ENCODE measurements around the gene MSI2.

MSI2 gene

GRCh38 chr17:57255776-57256681 is at the start of gene MSI2:
Gene MSI2, plus strand, starts transcription at chr17:57256523. Its CDS starts 220 bp downstream, at chr17:57256743.
- H3K9me2 ChIP-seq (ENCODE audit: low read depth, low read length) = no peaks in the 10 kb centered on the region
- peak within 1 kb of the TSS; percentile 21 for H2AFZ ChIP-seq (ENCODE audit: low read length)
- H3K9ac ChIP-seq (ENCODE audit: low read length) = peak within 1 kb of the TSS; percentile 97
- H3K4me1 ChIP-seq (ENCODE audit: insufficient read depth, low read length, severe bottlenecking) = peaks cover 30% of the 10 kb centered on the region
- peak within 1 kb of the TSS; percentile 91 for H3K27ac ChIP-seq (ENCODE audit: low read depth, low read length, poor library complexity, severe bottlenecking)
- H3K36me3 ChIP-seq (ENCODE audit: insufficient read depth, low read length) = peaks cover 43% of the 10 kb centered on the region
- H3K79me2 ChIP-seq (ENCODE audit: insufficient read depth, low read length) = peaks cover 42% of the 10 kb centered on the region
- no peaks in the 10 kb centered on the region for H4K20me1 ChIP-seq (ENCODE audit: insufficient read depth, low read length)
- H3F3A ChIP-seq (ENCODE audit: insufficient read depth, low read length) = no peaks in the 10 kb centered on the region
- H3K4me2 ChIP-seq (ENCODE audit: low read length) = peak within 1 kb of the TSS; percentile 100
- TF ChIP-seq, protein P1, sequence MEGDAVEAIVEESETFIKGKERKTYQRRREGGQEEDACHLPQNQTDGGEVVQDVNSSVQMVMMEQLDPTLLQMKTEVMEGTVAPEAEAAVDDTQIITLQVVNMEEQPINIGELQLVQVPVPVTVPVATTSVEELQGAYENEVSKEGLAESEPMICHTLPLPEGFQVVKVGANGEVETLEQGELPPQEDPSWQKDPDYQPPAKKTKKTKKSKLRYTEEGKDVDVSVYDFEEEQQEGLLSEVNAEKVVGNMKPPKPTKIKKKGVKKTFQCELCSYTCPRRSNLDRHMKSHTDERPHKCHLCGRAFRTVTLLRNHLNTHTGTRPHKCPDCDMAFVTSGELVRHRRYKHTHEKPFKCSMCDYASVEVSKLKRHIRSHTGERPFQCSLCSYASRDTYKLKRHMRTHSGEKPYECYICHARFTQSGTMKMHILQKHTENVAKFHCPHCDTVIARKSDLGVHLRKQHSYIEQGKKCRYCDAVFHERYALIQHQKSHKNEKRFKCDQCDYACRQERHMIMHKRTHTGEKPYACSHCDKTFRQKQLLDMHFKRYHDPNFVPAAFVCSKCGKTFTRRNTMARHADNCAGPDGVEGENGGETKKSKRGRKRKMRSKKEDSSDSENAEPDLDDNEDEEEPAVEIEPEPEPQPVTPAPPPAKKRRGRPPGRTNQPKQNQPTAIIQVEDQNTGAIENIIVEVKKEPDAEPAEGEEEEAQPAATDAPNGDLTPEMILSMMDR (IDR thresholded peaks at IDR 0.05; ENCODE audit: low read length) = no peak
- no peak for TF ChIP-seq EZH2 (IDR thresholded peaks at IDR 0.05; ENCODE audit: borderline replicate concordance, low read length)
- no peaks in the 10 kb centered on the region for H3K27me3 ChIP-seq (ENCODE audit: insufficient read depth, low read length)
- H3K4me3 ChIP-seq (ENCODE audit: low read depth, low read length, poor library complexity, severe bottlenecking) = peak within 1 kb of the TSS; percentile 87
- H3K9me3 ChIP-seq (ENCODE audit: low read length) = peaks cover 7% of the 10 kb centered on the region

DNA sequence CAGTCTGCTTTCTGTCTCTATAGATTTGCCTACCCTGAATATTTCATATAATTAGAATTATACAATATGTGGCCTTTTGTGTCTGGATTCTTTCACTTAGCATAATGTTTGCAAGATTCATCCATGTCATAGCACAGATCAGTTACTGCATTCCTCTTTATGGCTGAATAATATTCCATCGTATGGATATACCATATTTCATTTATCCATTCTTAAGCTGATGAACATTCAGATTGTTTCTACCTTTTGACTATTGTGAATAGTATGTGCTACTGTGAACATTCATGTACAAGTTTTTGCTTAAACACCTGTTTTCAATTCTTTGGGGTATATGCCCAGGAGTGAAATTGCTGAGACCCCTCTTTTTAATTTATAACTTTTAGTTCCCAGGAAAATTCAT is 49.4 kb upstream of the MSI2 start:
- Histone ChIP-seq H3K36me3 (ENCODE audit: insufficient read depth, low read length) (no peaks in the 10 kb centered on the region; the same call in 1 of the 2 replicates), H3K4me3 (ENCODE audit: low read depth, low read length, poor library complexity, severe bottlenecking) (no peak overlapping the region), H2AFZ (ENCODE audit: low read length) (no peak overlapping the region), H3K9me2 (ENCODE audit: low read depth, low read length) (no peaks in the 10 kb centered on the region), H3K4me1 (ENCODE audit: insufficient read depth, low read length, severe bottlenecking) (no peaks in the 10 kb centered on the region), H3K4me2 (ENCODE audit: low read length) (no peak overlapping the region), H3F3A (ENCODE audit: insufficient read depth, low read length) (no peaks in the 10 kb centered on the region), H3K79me2 (ENCODE audit: insufficient read depth, low read length) (no peaks in the 10 kb centered on the region), H3K9ac (ENCODE audit: low read length) (no peak overlapping the region), H3K27me3 (ENCODE audit: insufficient read depth, low read length) (peaks cover 4% of the 10 kb centered on the region; the same call in 1 of the 2 replicates), H3K27ac (ENCODE audit: low read depth, low read length, poor library complexity, severe bottlenecking) (no peak overlapping the region), H4K20me1 (ENCODE audit: insufficient read depth, low read length) (no peaks in the 10 kb centered on the region), H3K9me3 (ENCODE audit: low read length) (peaks cover 14% of the 10 kb centered on the region)
- no peak for TF ChIP-seq EZH2 (IDR thresholded peaks at IDR 0.05; ENCODE audit: borderline replicate concordance, low read length)
- TF ChIP-seq, protein P1 (IDR thresholded peaks at IDR 0.05; ENCODE audit: low read length) = no peak

DNA sequence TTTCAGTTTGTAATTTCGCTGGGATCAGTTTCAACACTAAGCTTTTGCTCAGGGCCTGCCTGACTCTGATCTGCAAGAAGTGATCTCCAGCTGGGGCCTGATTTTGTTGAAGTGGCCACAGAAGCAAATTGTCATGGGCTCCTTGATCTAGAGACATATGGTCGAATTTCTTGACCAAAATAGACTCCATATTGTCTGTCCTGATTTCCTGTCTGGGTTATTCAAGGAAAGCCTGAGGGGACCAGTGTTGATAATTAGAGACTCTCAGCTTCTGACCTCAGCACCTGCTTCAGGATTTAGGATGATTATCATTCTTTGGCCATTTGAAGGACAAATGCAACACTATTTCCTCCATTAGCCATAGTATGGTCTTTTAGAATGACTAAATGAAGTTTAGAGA is 48.9 kb upstream of the MSI2 start:
- H3K27ac ChIP-seq (ENCODE audit: low read depth, low read length, poor library complexity, severe bottlenecking) = no peak overlapping the region
- TF ChIP-seq EZH2 (IDR thresholded peaks at IDR 0.05; ENCODE audit: borderline replicate concordance, low read length) = no peak
- TF ChIP-seq, protein P1 (IDR thresholded peaks at IDR 0.05; ENCODE audit: low read length) = no peak

More for the DNA sequence above, 48.9 kb upstream of the MSI2 start:
- Histone ChIP-seq H4K20me1 (ENCODE audit: insufficient read depth, low read length) (no peaks in the 10 kb centered on the region), H3K36me3 (ENCODE audit: insufficient read depth, low read length) (no peaks in the 10 kb centered on the region; the same call in 1 of the 2 replicates), H3K9ac (ENCODE audit: low read length) (no peak overlapping the region), H3F3A (ENCODE audit: insufficient read depth, low read length) (no peaks in the 10 kb centered on the region), H3K9me3 (ENCODE audit: low read length) (peaks cover 14% of the 10 kb centered on the region), H3K4me1 (ENCODE audit: insufficient read depth, low read length, severe bottlenecking) (no peaks in the 10 kb centered on the region), H3K4me3 (ENCODE audit: low read depth, low read length, poor library complexity, severe bottlenecking) (no peak overlapping the region), H3K27me3 (ENCODE audit: insufficient read depth, low read length) (peaks cover 4% of the 10 kb centered on the region; the same call in 1 of the 2 replicates), H3K79me2 (ENCODE audit: insufficient read depth, low read length) (no peaks in the 10 kb centered on the region), H2AFZ (ENCODE audit: low read length) (no peak overlapping the region), H3K9me2 (ENCODE audit: low read depth, low read length) (no peaks in the 10 kb centered on the region), H3K4me2 (ENCODE audit: low read length) (no peak overlapping the region)
